ENCODE measurements around the gene SCAF8.

Gene SCAF8

DNA sequence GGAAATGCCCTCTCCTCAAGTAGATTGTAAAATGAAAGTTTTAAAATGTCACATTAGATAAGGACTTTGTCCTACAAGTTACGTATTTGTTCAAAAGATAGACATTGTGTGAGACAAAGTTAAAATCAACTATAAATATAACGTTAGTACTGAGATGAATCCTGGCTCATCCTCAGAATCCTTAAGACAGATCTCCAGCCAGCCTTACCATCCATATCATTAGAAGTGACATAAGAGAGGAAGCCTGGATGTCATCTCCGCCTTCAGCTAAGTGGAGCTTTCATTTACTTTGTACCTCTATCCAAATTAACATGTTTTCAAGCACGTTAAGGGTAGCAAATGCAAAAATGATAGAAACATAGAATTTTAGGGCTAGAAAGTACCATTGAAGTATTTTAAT is 59.1 kb downstream of the SCAF8 start:
- in situ Hi-C loops (cut with HindIII; ENCODE audit: low pct_ligation_motif_present, low sequenced_read_pairs): no loop called here
- no peak for DNase-seq
- TF ChIP-seq, protein P1, sequence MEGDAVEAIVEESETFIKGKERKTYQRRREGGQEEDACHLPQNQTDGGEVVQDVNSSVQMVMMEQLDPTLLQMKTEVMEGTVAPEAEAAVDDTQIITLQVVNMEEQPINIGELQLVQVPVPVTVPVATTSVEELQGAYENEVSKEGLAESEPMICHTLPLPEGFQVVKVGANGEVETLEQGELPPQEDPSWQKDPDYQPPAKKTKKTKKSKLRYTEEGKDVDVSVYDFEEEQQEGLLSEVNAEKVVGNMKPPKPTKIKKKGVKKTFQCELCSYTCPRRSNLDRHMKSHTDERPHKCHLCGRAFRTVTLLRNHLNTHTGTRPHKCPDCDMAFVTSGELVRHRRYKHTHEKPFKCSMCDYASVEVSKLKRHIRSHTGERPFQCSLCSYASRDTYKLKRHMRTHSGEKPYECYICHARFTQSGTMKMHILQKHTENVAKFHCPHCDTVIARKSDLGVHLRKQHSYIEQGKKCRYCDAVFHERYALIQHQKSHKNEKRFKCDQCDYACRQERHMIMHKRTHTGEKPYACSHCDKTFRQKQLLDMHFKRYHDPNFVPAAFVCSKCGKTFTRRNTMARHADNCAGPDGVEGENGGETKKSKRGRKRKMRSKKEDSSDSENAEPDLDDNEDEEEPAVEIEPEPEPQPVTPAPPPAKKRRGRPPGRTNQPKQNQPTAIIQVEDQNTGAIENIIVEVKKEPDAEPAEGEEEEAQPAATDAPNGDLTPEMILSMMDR (IDR thresholded peaks at IDR 0.05; ENCODE audit: low read depth, low read length, missing control alignments): no peak
- Histone ChIP-seq H3K36me3 (replicated peaks) (peaks cover 8% of the 10 kb centered on the region), H3K27ac (no peak overlapping the region), H3K4me3 (ENCODE audit: low read depth, low read length) (no peak overlapping the region), H3K27me3 (replicated peaks) (no peaks in the 10 kb centered on the region)

DNA sequence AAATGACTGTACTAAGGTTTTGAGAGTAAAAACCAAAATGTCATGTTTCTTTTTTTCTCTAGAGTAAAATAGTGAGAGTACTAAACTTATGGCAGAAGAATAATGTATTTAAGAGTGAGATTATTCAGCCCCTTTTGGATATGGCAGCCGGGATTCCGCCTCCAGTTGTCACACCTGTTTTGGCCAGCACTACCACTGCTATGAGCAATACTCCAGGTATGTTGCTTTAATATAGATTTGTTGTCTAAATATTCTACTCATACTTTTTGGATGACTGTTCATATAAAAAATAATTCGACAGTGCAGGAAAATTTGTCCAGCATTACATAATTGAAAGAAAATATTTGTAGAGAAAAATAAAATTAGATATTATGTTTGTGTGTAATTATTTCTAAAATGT is 59.5 kb downstream of the SCAF8 start:
- TF ChIP-seq, protein P1 (IDR thresholded peaks at IDR 0.05; ENCODE audit: low read depth, low read length, missing control alignments): no peak
- in situ Hi-C loops (cut with HindIII; ENCODE audit: low pct_ligation_motif_present, low sequenced_read_pairs): no loop called here
- peak; percentile 12 for DNase-seq
- Histone ChIP-seq H3K4me3 (ENCODE audit: low read depth, low read length) (no peak overlapping the region), H3K36me3 (replicated peaks) (peaks cover 10% of the 10 kb centered on the region), H3K27me3 (replicated peaks) (no peaks in the 10 kb centered on the region), H3K27ac (no peak overlapping the region)

GRCh38 chr6:154796484-154796883 is 63.3 kb downstream of the SCAF8 start:
- DNase-seq: no peak
- in situ Hi-C loops (cut with HindIII; ENCODE audit: low pct_ligation_motif_present, low sequenced_read_pairs): no loop called here
- Histone ChIP-seq H3K4me3 (ENCODE audit: low read depth, low read length) (no peak overlapping the region), H3K36me3 (replicated peaks) (peaks cover 8% of the 10 kb centered on the region), H3K27ac (no peak overlapping the region), H3K27me3 (replicated peaks) (no peaks in the 10 kb centered on the region)
- TF ChIP-seq, protein P1 (IDR thresholded peaks at IDR 0.05; ENCODE audit: low read depth, low read length, missing control alignments): no peak

DNA sequence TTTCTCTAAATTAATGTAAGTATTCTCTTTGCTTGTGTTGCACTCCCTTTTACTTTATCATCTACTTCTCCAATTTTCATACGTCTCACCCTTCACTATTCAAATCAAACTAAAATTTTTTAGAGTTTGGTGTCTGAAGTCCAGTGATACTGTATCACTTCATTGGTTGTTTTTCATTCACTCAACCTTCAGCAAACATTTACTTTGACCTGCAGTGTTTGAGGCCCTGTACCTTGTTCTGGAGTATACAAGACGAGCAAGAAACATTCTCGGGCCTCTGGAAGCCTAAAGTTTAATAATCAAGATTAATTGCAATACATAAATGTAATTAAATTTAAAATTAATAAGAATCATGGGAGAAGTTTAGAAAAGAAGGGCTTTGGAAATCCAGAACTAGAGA is 64.6 kb downstream of the SCAF8 start:
- Histone ChIP-seq H3K4me3 (ENCODE audit: low read depth, low read length) (no peak overlapping the region), H3K27ac (no peak overlapping the region), H3K27me3 (replicated peaks) (no peaks in the 10 kb centered on the region), H3K36me3 (replicated peaks) (peaks cover 8% of the 10 kb centered on the region)
- DNase-seq: no peak
- in situ Hi-C loops (cut with HindIII; ENCODE audit: low pct_ligation_motif_present, low sequenced_read_pairs): no loop called here
- TF ChIP-seq, protein P1 (IDR thresholded peaks at IDR 0.05; ENCODE audit: low read depth, low read length, missing control alignments): no peak

GRCh38 chr6:154800338-154800737 is 67.1 kb downstream of the SCAF8 start:
- in situ Hi-C loops (cut with HindIII; ENCODE audit: low pct_ligation_motif_present, low sequenced_read_pairs): no loop called here
- TF ChIP-seq, protein P1 (IDR thresholded peaks at IDR 0.05; ENCODE audit: low read depth, low read length, missing control alignments): no peak
- no peak overlapping the region for H3K4me3 ChIP-seq (ENCODE audit: low read depth, low read length)
- peaks cover 6% of the 10 kb centered on the region for H3K36me3 ChIP-seq (replicated peaks)
- H3K27ac ChIP-seq: no peak overlapping the region
- no peak for DNase-seq
- no peaks in the 10 kb centered on the region for H3K27me3 ChIP-seq (replicated peaks)

DNA sequence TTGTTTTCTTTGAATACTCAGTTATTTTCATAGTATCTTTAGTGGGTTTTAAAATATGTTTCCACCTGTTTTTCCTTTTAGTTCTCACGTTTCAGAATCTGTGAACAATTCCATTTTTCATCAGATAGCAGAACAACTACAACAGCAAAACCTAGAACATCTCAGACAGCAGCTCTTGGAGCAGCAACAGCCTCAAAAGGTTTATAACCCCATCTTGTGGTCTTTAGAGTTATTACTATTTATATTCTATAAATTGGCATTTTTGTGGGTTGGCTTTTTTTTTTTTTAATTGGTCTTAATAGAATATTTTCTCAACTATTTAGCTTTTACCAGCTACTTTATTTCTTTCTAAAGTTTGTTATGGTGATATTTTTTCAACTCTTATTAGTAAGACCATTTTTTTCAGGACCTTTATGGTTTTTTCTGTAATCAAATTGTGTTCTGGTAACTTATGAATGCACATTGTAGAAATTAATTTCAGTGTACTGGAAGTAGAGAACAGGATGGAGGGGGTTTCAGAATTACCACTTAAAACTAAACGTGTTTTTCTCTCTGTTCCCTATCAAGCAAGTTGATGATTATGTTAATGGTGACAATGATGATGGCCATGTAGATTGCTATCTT is 72.2 kb downstream of the SCAF8 start:
- TF ChIP-seq, protein P1 (IDR thresholded peaks at IDR 0.05; ENCODE audit: low read depth, low read length, missing control alignments): peak; percentile 51
- H3K4me3 ChIP-seq (ENCODE audit: low read depth, low read length): no peak overlapping the region
- DNase-seq: peak; percentile 25
- peaks cover 31% of the 10 kb centered on the region for H3K36me3 ChIP-seq (replicated peaks)
- in situ Hi-C loops (cut with HindIII; ENCODE audit: low pct_ligation_motif_present, low sequenced_read_pairs): no loop called here
- H3K27me3 ChIP-seq (replicated peaks): no peaks in the 10 kb centered on the region
- no peak overlapping the region for H3K27ac ChIP-seq

Measured in brain microvascular endothelial cell (primary cell).